Kidney (tissue), 14 donors: ENCODE measurements around the gene MARCO. TPM values are rescaled to one million over a fixed set of nuclear protein-coding genes. Genes with fewer than 3 reads are reported as not detected.

Source experiments
- DNase-seq, 5 donors: peaks; one replicate each; pipeline ENCODE4 v3.0.0-alpha.2; 2013 to 2020
- FAIRE-seq: peaks from 2 replicates; lab custom pipeline; 2012; peaks lifted over from hg19 to GRCh38; lab: Jason Lieb, UNC
- H3K27ac ChIP-seq, 2 donors: one replicate each; pipeline ENCODE4 v1.7.0; 2013; ENCODE audit warnings: low read depth in 2 of 2, low read length in 2 of 2, inconsistent platforms in 1 of 2
- H3K27me3 ChIP-seq: one replicate; pipeline ENCODE4 v1.7.1; 2013; ENCODE audit warnings: low read length, inconsistent platforms; ENCODE audit not compliant: control insufficient read depth, insufficient read depth
- H3K36me3 ChIP-seq, 3 donors: one replicate each; pipeline versions ENCODE4 v1.7.0 to v1.7.1; 2013; ENCODE audit warnings: low read length in 3 of 3, control low read depth in 1 of 3, inconsistent platforms in 1 of 3; ENCODE audit not compliant: insufficient read depth in 3 of 3, control insufficient read depth in 2 of 3
- H3K4me1 ChIP-seq, 3 donors: one replicate each; pipeline versions ENCODE4 v1.7.0 to v1.7.1; 2013; ENCODE audit warnings: low read length in 3 of 3, inconsistent platforms in 1 of 3, low read depth in 1 of 3; ENCODE audit not compliant: control insufficient read depth in 2 of 3, insufficient read depth in 2 of 3
- H3K4me3 ChIP-seq, 3 donors: one replicate each; pipeline versions ENCODE4 v1.7.0 to v1.8.1; 2013; ENCODE audit warnings: low read length in 3 of 3, control low read depth in 1 of 3, inconsistent platforms in 1 of 3
- H3K9ac ChIP-seq, 3 donors: one replicate each; pipeline versions ENCODE4 v1.7.0 to v1.7.1; 2013; ENCODE audit warnings: low read length in 3 of 3, control low read depth in 1 of 3, inconsistent platforms in 1 of 3
- H3K9me3 ChIP-seq, 3 donors: one replicate each; pipeline versions ENCODE4 v1.7.0 to v1.7.1; 2013; ENCODE audit warnings: low read length in 3 of 3, control low read depth in 1 of 3, inconsistent platforms in 1 of 3; ENCODE audit not compliant: control insufficient read depth in 2 of 3, insufficient read depth in 1 of 3
- intact Hi-C: fragments of 100-400 bp; cut with DNase I; formaldehyde crosslinking; loops from one replicate; pipeline ENCODE4 v1.11.1; 2022
- polyA plus RNA-seq: library from polyadenylated mRNA; stranded (reverse); fragments of 350-450 nt; fragmentation: Illumina TruSeq; extraction: RNeasy Lipid Tissue Mini Kit (QIAGEN cat#74804); gene quantifications from one replicate; pipeline ENCODE4 v1.2.3, GENCODE V29; 2014; ENCODE audit warnings: low read depth, low replicate concordance; ENCODE audit not compliant: insufficient read depth
- total RNA-seq: library from RNA; stranded (reverse); fragmentation: NEBNext Ultra II Directional; extraction: Animal tissue kit (Norgen Biotek cat#: 25700); gene quantifications from one replicate; pipeline ENCODE4 v1.2.1, GENCODE V29; 2021
- TF ChIP-seq, protein P1 (sequence below): IDR thresholded peaks from 3 replicates; pipeline ENCODE4 v1.5.1; 2012; ENCODE audit warnings: mild to moderate bottlenecking, moderate library complexity, borderline replicate concordance; ENCODE audit not compliant: insufficient read depth; ENCODE audit errors: extremely low read depth
- donor health status: control.
- donor health status: control.
- donor health status: control.
- donor health status: control.
- donor health status: control.
- donor health status: DM: yes; HTN: yes; CAD: no.
- donor health status: Normal renal cell carcinoma (clear cell type).

The MARCO gene
- total and polyA plus RNA-seq, 2 donors from 2014 or later = 0.65 to 4.6 TPM

GRCh38 chr2:118922254-118922653 is 19.7 kb upstream of the MARCO start:
- Histone ChIP-seq H3K4me1 (no peaks in the 10 kb centered on the region), H3K36me3 (no peaks in the 10 kb centered on the region), H3K9ac (no peak overlapping the region), H3K27ac (no peak overlapping the region), H3K27me3 (no peaks in the 10 kb centered on the region), H3K4me3 (no peak overlapping the region), H3K9me3 (no peaks in the 10 kb centered on the region)
- TF ChIP-seq, protein P1, sequence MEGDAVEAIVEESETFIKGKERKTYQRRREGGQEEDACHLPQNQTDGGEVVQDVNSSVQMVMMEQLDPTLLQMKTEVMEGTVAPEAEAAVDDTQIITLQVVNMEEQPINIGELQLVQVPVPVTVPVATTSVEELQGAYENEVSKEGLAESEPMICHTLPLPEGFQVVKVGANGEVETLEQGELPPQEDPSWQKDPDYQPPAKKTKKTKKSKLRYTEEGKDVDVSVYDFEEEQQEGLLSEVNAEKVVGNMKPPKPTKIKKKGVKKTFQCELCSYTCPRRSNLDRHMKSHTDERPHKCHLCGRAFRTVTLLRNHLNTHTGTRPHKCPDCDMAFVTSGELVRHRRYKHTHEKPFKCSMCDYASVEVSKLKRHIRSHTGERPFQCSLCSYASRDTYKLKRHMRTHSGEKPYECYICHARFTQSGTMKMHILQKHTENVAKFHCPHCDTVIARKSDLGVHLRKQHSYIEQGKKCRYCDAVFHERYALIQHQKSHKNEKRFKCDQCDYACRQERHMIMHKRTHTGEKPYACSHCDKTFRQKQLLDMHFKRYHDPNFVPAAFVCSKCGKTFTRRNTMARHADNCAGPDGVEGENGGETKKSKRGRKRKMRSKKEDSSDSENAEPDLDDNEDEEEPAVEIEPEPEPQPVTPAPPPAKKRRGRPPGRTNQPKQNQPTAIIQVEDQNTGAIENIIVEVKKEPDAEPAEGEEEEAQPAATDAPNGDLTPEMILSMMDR = no peak
- intact Hi-C loops = no loop called here
- no peak for DNase-seq
- no peak for FAIRE-seq

- intact Hi-C loops = no loop called here
- no peaks in the 10 kb centered on the region for H3K36me3 ChIP-seq
- no peaks in the 10 kb centered on the region for H3K27me3 ChIP-seq
- DNase-seq = no peak
- no peaks in the 10 kb centered on the region for H3K9me3 ChIP-seq
- no peak overlapping the region for H3K9ac ChIP-seq
- H3K27ac ChIP-seq = no peak overlapping the region
- no peak overlapping the region for H3K4me3 ChIP-seq
- TF ChIP-seq, protein P1 = no peak
- FAIRE-seq = no peak
- H3K4me1 ChIP-seq = no peaks in the 10 kb centered on the region
These were observed 18.6 kb upstream of the MARCO start for GRCh38 chr2:118923371-118923770.

GRCh38 chr2:118925476-118925875 is 16.5 kb upstream of the MARCO start:
- Histone ChIP-seq H3K27ac (no peak overlapping the region), H3K36me3 (no peaks in the 10 kb centered on the region), H3K9ac (no peak overlapping the region), H3K27me3 (no peaks in the 10 kb centered on the region), H3K4me3 (no peak overlapping the region), H3K9me3 (no peaks in the 10 kb centered on the region), H3K4me1 (no peaks in the 10 kb centered on the region)
- DNase-seq (no peak), FAIRE-seq (no peak)
- intact Hi-C loops = no loop called here
- TF ChIP-seq, protein P1 = no peak

DNA sequence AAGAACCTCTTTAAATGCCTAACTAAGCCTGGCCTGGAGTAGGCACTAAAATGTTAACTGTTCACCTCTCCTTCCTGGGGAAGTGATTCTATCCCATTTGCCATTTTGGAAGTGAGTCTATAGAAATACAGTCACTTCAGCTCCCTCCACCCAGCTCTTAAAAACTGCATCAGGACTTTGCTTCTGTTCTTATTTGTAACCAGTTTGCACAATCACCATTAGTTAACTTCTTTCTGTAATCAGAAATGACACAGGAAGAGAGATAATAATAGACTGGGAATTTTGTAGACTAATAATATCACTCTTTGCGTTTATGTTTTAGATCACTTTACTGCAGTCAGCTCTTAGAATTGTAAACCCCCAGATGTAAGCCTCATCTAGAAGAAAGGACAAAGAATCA is 16.0 kb upstream of the MARCO start:
- Histone ChIP-seq H3K4me3 (no peak overlapping the region), H3K9ac (no peak overlapping the region), H3K4me1 (no peaks in the 10 kb centered on the region), H3K27me3 (no peaks in the 10 kb centered on the region), H3K9me3 (no peaks in the 10 kb centered on the region), H3K27ac (no peak overlapping the region), H3K36me3 (no peaks in the 10 kb centered on the region)
- TF ChIP-seq, protein P1 = no peak
- intact Hi-C loops = no loop called here
- FAIRE-seq (no peak), DNase-seq (no peak)
